Measurements from ENCODE around the gene GUCA1A. TPM values are rescaled to one million over a fixed set of nuclear protein-coding genes. Genes with fewer than 3 reads are reported as not detected.

The GUCA1A gene
- total RNA-seq: not detected

DNA sequence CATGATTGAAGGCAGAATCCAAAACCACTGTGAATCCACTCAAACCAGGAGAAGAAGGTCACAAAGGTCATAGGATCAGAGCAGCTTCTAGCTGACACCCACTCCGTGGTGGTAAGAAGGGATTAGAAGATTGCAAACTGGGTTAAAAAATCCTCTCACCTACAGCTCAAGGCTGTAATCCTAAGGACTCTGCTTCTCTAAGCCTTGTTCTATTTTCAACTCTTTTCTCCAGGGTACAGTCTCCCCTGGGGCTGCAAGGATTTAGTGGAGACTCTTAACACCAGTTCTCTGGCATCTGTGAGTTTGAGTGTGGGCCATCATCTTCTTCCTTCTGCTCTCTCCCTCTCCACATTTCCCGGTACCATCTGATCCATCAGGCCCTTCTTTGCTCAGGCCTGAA, at the start of gene GUCA1A:
GUCA1A (plus strand) TSS at position 264 of the 400 bp plus-strand sequence. CDS start 250 bp downstream, outside the sequence.
- TF ChIP-seq EP300 (IDR thresholded peaks at IDR 0.05) (no peak), POLR2A (IDR thresholded peaks at IDR 0.05) (no peak)
- TF ChIP-seq, protein P1, sequence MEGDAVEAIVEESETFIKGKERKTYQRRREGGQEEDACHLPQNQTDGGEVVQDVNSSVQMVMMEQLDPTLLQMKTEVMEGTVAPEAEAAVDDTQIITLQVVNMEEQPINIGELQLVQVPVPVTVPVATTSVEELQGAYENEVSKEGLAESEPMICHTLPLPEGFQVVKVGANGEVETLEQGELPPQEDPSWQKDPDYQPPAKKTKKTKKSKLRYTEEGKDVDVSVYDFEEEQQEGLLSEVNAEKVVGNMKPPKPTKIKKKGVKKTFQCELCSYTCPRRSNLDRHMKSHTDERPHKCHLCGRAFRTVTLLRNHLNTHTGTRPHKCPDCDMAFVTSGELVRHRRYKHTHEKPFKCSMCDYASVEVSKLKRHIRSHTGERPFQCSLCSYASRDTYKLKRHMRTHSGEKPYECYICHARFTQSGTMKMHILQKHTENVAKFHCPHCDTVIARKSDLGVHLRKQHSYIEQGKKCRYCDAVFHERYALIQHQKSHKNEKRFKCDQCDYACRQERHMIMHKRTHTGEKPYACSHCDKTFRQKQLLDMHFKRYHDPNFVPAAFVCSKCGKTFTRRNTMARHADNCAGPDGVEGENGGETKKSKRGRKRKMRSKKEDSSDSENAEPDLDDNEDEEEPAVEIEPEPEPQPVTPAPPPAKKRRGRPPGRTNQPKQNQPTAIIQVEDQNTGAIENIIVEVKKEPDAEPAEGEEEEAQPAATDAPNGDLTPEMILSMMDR (IDR thresholded peaks at IDR 0.05): no peak
- peaks cover 0 to 3% (median 0%) of the 10 kb centered on the region in 4 donors for H3K4me1 ChIP-seq
- peaks cover 0 to 5% of the 10 kb centered on the region in 2 donors for H3K27me3 ChIP-seq
- 87 to 91% methylated on average over 2 of the region's 2 CpGs for WGBS, 2 donors
- H3K27ac ChIP-seq: no peak within 1 kb of the TSS
- DNase-seq (ENCODE audit: low spot score in 2 of 2): no peak
- H3K9me3 ChIP-seq: no peaks in the 10 kb centered on the region
- no peak within 1 kb of the TSS for H3K4me3 ChIP-seq
- H3K36me3 ChIP-seq: no peaks in the 10 kb centered on the region

- Histone ChIP-seq H3K9me3 (no peaks in the 10 kb centered on the region), H3K27me3 (no peaks in the 10 kb centered on the region), H3K4me1 (peaks cover 0 to 11% (median 0%) of the 10 kb centered on the region in 4 donors), H3K36me3 (no peaks in the 10 kb centered on the region), H3K4me3 (no peak overlapping the region), H3K27ac (peak overlapping the region in 2 of 4 donors; percentile 6 to 32)
- DNase-seq (ENCODE audit: low spot score in 2 of 2): no peak
- no peak for TF ChIP-seq POLR2A (IDR thresholded peaks at IDR 0.05)
- 66 to 76% methylated on average over 10 to 11 of the region's 11 CpGs for WGBS, 2 donors
These were observed 49.6 kb upstream of the GUCA1A start for GRCh38 chr6:42123379-42124103.

GRCh38 chr6:42124223-42124836, 48.8 kb upstream of the GUCA1A start:
- no peak for TF ChIP-seq EP300 (IDR thresholded peaks at IDR 0.05)
- no peak for TF ChIP-seq POLR2A (IDR thresholded peaks at IDR 0.05)
- TF ChIP-seq, protein P1 (IDR thresholded peaks at IDR 0.05): no peak
- DNase-seq (ENCODE audit: low spot score in 2 of 2): no peak
- Histone ChIP-seq H3K27me3 (no peaks in the 10 kb centered on the region), H3K36me3 (no peaks in the 10 kb centered on the region), H3K4me3 (no peak overlapping the region), H3K4me1 (peaks cover 0 to 11% (median 0%) of the 10 kb centered on the region in 4 donors), H3K9me3 (no peaks in the 10 kb centered on the region), H3K27ac (peak overlapping the region in 2 of 4 donors; percentile 6 to 32)
- 52 to 66% methylated on average over 5 to 9 of the region's 9 CpGs for WGBS, 2 donors

GRCh38 chr6:42125231-42125630, 47.9 kb upstream of the GUCA1A start:
- TF ChIP-seq EP300 (IDR thresholded peaks at IDR 0.05) (no peak), POLR2A (IDR thresholded peaks at IDR 0.05) (no peak)
- TF ChIP-seq, protein P1 (IDR thresholded peaks at IDR 0.05): no peak
- WGBS, 2 donors: 78 to 79% methylated on average over 13 to 14 of the region's 14 CpGs
- Histone ChIP-seq H3K27ac (no peak overlapping the region), H3K27me3 (no peaks in the 10 kb centered on the region), H3K4me1 (peaks cover 0 to 11% (median 0%) of the 10 kb centered on the region in 4 donors), H3K9me3 (no peaks in the 10 kb centered on the region), H3K4me3 (no peak overlapping the region), H3K36me3 (no peaks in the 10 kb centered on the region)
- DNase-seq (ENCODE audit: low spot score in 2 of 2): no peak

DNA sequence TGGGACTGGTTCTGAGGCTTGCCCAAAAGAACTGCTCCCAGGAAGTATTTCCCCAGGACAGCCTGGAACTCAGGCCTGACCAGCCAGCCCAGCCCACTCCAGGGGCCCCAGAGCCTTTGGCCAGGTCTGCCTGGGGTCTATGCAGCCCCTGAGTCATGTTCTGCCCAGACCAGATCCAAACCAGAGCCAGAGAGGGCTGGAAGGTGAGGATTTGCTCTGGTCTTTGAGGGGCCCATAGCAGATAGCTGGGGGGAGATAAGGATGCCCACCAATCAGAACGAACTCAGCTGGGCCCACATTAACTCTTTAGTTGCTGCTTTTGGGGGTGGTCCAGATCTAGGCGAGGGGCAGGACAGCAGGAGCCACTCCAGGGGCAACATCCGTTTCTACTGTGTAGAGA, 47.5 kb upstream of the GUCA1A start:
- no peak for TF ChIP-seq EP300 (IDR thresholded peaks at IDR 0.05)
- Histone ChIP-seq H3K36me3 (no peaks in the 10 kb centered on the region), H3K27me3 (no peaks in the 10 kb centered on the region), H3K9me3 (no peaks in the 10 kb centered on the region), H3K27ac (no peak overlapping the region), H3K4me3 (no peak overlapping the region), H3K4me1 (peaks cover 0 to 11% (median 0%) of the 10 kb centered on the region in 4 donors)
- WGBS, 2 donors: 45 to 60% methylated on average over 3 of the region's 3 CpGs
- DNase-seq (ENCODE audit: low spot score in 2 of 2): no peak

Data from tibial nerve (tissue), 4 donors.